ENCODE measurements around the gene S100A14.
A peak's percentile ranks its signal among the peaks of the same experiment; 100 is the strongest.
"Not testable (repeated sequence)": the region's sequence is repeated elsewhere in the genome, so short reads cannot be mapped to it uniquely, and the experiment has no call there.

S100A14 gene

GRCh38 chr1:153577624-153578051 is 38.5 kb downstream of the S100A14 start:
- no peak overlapping the region for H3K27ac ChIP-seq
- no peak for TF ChIP-seq ZFX (IDR thresholded peaks at IDR 0.05; ENCODE audit: borderline replicate concordance)
- no peak for TF ChIP-seq CTCF (IDR thresholded peaks at IDR 0.05)

DNA sequence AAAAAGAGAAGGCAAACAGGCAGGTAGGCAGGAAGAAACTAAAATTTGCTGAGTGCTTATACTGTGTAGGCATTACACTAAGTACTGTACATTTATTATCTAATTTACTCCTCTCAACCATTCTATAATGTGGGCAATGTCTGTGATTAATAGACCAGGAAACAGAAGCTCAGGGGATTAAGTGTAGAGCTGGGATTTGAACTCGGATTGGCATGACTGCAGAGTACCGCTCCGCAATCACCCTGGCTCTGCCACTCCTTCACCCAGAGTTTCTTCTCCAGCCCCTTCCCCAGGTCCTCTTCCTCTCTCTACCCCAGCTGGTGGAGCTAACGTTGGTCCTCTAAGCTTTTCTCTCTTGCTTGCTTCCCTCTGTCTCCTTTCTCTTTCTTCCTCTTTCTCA is 39.0 kb downstream of the S100A14 start:
- H3K27ac ChIP-seq, result no peak overlapping the region

GRCh38 chr1:153575497-153575896 is 40.6 kb downstream of the S100A14 start:
- H3K27ac ChIP-seq, result not testable (repeated sequence)

More for the DNA sequence above, 39.0 kb downstream of the S100A14 start:
- TF ChIP-seq ZFX (IDR thresholded peaks at IDR 0.05; ENCODE audit: borderline replicate concordance), result no peak
- TF ChIP-seq CTCF (IDR thresholded peaks at IDR 0.05), result no peak

DNA sequence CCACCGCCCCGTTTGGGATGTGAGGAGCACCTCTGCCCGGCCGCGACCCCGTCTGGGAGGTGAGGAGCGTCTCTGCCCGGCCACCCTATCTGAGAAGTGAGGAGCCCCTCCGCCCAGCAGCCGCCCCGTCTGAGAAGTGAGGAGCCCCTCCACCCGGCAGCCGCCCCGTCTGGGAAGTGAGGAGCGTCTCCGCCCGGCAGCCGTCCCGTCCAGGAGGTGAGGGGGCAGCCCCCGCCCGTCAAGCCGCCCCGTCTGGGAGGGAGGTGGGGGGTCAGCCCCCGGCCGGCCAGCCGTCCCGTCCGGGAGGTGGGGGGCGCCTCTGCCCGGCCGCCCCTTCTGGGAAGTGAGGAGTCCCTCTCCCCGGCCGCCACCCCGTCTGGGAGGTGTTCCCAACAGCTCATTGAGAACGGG is 41.0 kb downstream of the S100A14 start:
- H3K27ac ChIP-seq, result not testable (repeated sequence)

GRCh38 chr1:153573351-153573750 is 42.8 kb downstream of the S100A14 start:
- no peak overlapping the region for H3K27ac ChIP-seq
- no peak for TF ChIP-seq CTCF (IDR thresholded peaks at IDR 0.05)
- TF ChIP-seq ZFX (IDR thresholded peaks at IDR 0.05; ENCODE audit: borderline replicate concordance), result no peak

DNA sequence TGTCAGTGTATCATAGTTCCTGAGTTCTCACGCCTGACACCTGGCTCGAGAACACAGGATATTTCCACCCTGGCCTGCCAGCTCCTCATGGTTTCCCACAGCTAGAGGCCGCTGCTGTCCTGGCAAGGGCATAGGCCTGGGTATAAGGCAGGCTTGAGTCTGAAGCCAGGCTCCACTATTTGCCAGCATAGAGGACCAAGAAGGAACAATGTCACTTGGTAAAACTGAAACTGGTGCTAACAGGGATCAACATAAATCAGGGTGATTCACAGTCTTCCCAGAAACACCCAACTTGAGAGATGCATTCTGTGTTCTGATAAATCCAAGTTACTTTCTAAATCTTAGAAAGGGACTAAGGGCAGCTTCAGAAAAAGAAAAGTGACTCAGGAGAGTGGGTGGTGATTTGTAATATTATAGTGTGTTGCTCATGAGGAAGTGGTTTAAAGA is 43.5 kb downstream of the S100A14 start:
- TF ChIP-seq ZFX (IDR thresholded peaks at IDR 0.05; ENCODE audit: borderline replicate concordance), result no peak
- peak; percentile 86 for TF ChIP-seq CTCF (IDR thresholded peaks at IDR 0.05)
- no peak overlapping the region for H3K27ac ChIP-seq

- no peak overlapping the region for H3K27ac ChIP-seq
- TF ChIP-seq CTCF (IDR thresholded peaks at IDR 0.05), result no peak
- no peak for TF ChIP-seq ZFX (IDR thresholded peaks at IDR 0.05; ENCODE audit: borderline replicate concordance)
Measured at GRCh38 chr1:153571706-153572105, 44.4 kb downstream of the S100A14 start.

GRCh38 chr1:153570874-153571273 is 45.3 kb downstream of the S100A14 start:
- no peak overlapping the region for H3K27ac ChIP-seq
- no peak for TF ChIP-seq ZFX (IDR thresholded peaks at IDR 0.05; ENCODE audit: borderline replicate concordance)
- TF ChIP-seq CTCF (IDR thresholded peaks at IDR 0.05), result no peak

Measured in 22Rv1 (cell line).